Keratinocyte (primary cell): Measurements from ENCODE around the gene FCHSD1. TPM values are rescaled to one million over a fixed set of nuclear protein-coding genes. Genes with fewer than 3 reads are reported as not detected.

Source experiments
- DNase-seq: peaks from one replicate; pipeline ENCODE4 v3.0.0-alpha.2; 2011; ENCODE audit warnings: low read depth, missing footprints, low spot score
- FAIRE-seq: peaks from 2 replicates; lab custom pipeline; 2011; peaks lifted over from hg19 to GRCh38; lab: Jason Lieb, UNC
- H2AFZ ChIP-seq: 2 replicates; pipeline ENCODE4 v1.6.0; 2012; ENCODE audit warnings: low read length, control low read depth, inconsistent platforms; ENCODE audit not compliant: control insufficient read depth
- H3K27ac ChIP-seq: 2 replicates; pipeline ENCODE4 v1.5.1; 2011; ENCODE audit warnings: low read length; ENCODE audit not compliant: control insufficient read depth, insufficient read depth
- H3K27me3 ChIP-seq: 3 replicates; pipeline ENCODE4 v1.6.0; 2011; ENCODE audit warnings: low read length; ENCODE audit not compliant: control insufficient read depth, insufficient read depth; ENCODE audit errors: extremely low read depth
- H3K36me3 ChIP-seq, 2 experiments: 2 replicates in 1 of 2; 3 replicates in 1 of 2; pipeline ENCODE4 v1.5.1; 2011; ENCODE audit warnings: low read length in 2 of 2, mild to moderate bottlenecking in 1 of 2; ENCODE audit not compliant: control insufficient read depth in 2 of 2, insufficient read depth in 2 of 2; ENCODE audit errors: extremely low read depth in 1 of 2
- H3K4me1 ChIP-seq: 3 replicates; pipeline ENCODE4 v1.5.1; 2011; ENCODE audit warnings: low read length; ENCODE audit not compliant: control insufficient read depth, insufficient read depth; ENCODE audit errors: extremely low read depth
- H3K4me2 ChIP-seq: 3 replicates; pipeline ENCODE4 v1.6.0; 2011; ENCODE audit warnings: low read depth, low read length; ENCODE audit not compliant: control insufficient read depth, insufficient read depth; ENCODE audit errors: extremely low read depth
- H3K4me3 ChIP-seq, 3 experiments: fragments of 200-600 bp in 1 of 3; sonication (generic) in 1 of 3; 2 replicates in 2 of 3; 3 replicates in 1 of 3; pipeline ENCODE4 v1.5.1; 2011 to 2016; ENCODE audit warnings: low read length in 3 of 3, mild to moderate bottlenecking in 3 of 3, control low read depth in 2 of 3, inconsistent platforms in 1 of 3, low read depth in 1 of 3, mixed read lengths in 1 of 3, mixed run types in 1 of 3, moderate library complexity in 1 of 3; ENCODE audit not compliant: control insufficient read depth in 2 of 3, insufficient read depth in 2 of 3; ENCODE audit errors: extremely low read depth in 1 of 3
- H3K79me2 ChIP-seq: 2 replicates; pipeline ENCODE4 v1.6.0; 2012; ENCODE audit warnings: low read length; ENCODE audit not compliant: control insufficient read depth, insufficient read depth
- H3K9ac ChIP-seq: 3 replicates; pipeline ENCODE4 v1.6.0; 2011; ENCODE audit warnings: low read length; ENCODE audit not compliant: control insufficient read depth, insufficient read depth; ENCODE audit errors: extremely low read depth
- H3K9me1 ChIP-seq: 3 replicates; pipeline ENCODE4 v1.6.0; 2011; ENCODE audit warnings: low read length; ENCODE audit not compliant: control insufficient read depth, insufficient read depth; ENCODE audit errors: extremely low read depth
- H3K9me3 ChIP-seq: 2 replicates; pipeline ENCODE4 v1.5.1; 2012; ENCODE audit warnings: low read depth, low read length; ENCODE audit not compliant: control insufficient read depth
- H4K20me1 ChIP-seq: 3 replicates; pipeline ENCODE4 v1.6.0; 2011; ENCODE audit warnings: low read length; ENCODE audit not compliant: control insufficient read depth, insufficient read depth; ENCODE audit errors: extremely low read depth
- CTCF ChIP-seq, 3 experiments: IDR thresholded peaks in 1 of 3; conservative IDR thresholded peaks in 1 of 3; optimal IDR thresholded peaks in 1 of 3; 2 replicates in 2 of 3; 3 replicates in 1 of 3; pipeline versions ENCODE3 to v1.5.1; 2011; ENCODE audit warnings: low read length in 3 of 3, mild to moderate bottlenecking in 3 of 3, moderate library complexity in 2 of 3, control low read depth in 1 of 3, inconsistent platforms in 1 of 3; ENCODE audit not compliant: insufficient read depth in 2 of 3; ENCODE audit errors: extremely low read depth in 1 of 3
- EZH2 ChIP-seq: IDR thresholded peaks from one replicate; pipeline ENCODE4 v1.6.1; 2012; ENCODE audit warnings: inconsistent platforms, mild to moderate bottlenecking, low read length, moderate library complexity
- dilution Hi-C: fragments of 300-500 bp; cut with MboI; formaldehyde crosslinking; loops from one replicate; pipeline ENCODE4 v1.7.0; 2020; ENCODE audit warnings: low sequenced_read_pairs; ENCODE audit not compliant: extremely low pct_ligation_motif_present
- polyA plus RNA-seq, 5 experiments: library from polyadenylated mRNA; depleted of rRNA in 3 of 5; stranded (reverse) in 3 of 5; stranded (forward) in 1 of 5; unstranded in 1 of 5; fragments of >200 nt; gene quantifications; 1 replicate in 1 of 5; 2 replicates in 3 of 5; 3 replicates in 1 of 5; pipeline versions ENCODE4 v1.2.1 to v1.2.3, GENCODE V29; 2011 to 2012; ENCODE audit warnings: missing spikeins in 2 of 5, low read depth in 1 of 5, low replicate concordance in 1 of 5

Gene FCHSD1
- polyA plus RNA-seq, 1 donor (not counting 4 experiments of a cell fraction or from before 2014, with no cell fraction given), result 13.5 TPM

GRCh38 chr5:141637123-141637766 is 14.0 kb downstream of the FCHSD1 start:
- Histone ChIP-seq H3K36me3 (peaks cover 4 to 13% of the 10 kb centered on the region in 2 experiments), H3K79me2 (peaks cover 40% of the 10 kb centered on the region), H3K27me3 (no peaks in the 10 kb centered on the region), H3K4me1 (peaks cover 25% of the 10 kb centered on the region), H3K9me1 (peaks cover 2% of the 10 kb centered on the region), H3K9me3 (no peaks in the 10 kb centered on the region), H3K9ac (peak overlapping the region; percentile 93), H2AFZ (peak overlapping the region; percentile 90), H3K4me2 (peak overlapping the region; percentile 100), H4K20me1 (peaks cover 7% of the 10 kb centered on the region), H3K4me3 (peak overlapping the region; percentile 84 to 97 (median 87)), H3K27ac (peak overlapping the region; percentile 87)
- FAIRE-seq (no peak), DNase-seq (no peak)
- dilution Hi-C loops, result no loop called here
- TF ChIP-seq EZH2, result no peak
- TF ChIP-seq CTCF (optimal IDR thresholded peaks at IDR 0.05 in 1 of 3, IDR thresholded peaks at IDR 0.05 in 1 of 3, conservative IDR thresholded peaks at IDR 0.05 in 1 of 3; ENCODE audit: extremely low read depth in 1 of 3, insufficient read depth in 2 of 3, low read length in 3 of 3), result no peak

- peaks cover 2% of the 10 kb centered on the region for H3K9me1 ChIP-seq
- peak within 1 kb of the TSS; percentile 100 for H3K4me2 ChIP-seq
- FAIRE-seq (no peak), DNase-seq (no peak)
- H3K36me3 ChIP-seq, result peaks cover 4 to 13% of the 10 kb centered on the region in 2 experiments
- H3K79me2 ChIP-seq, result peaks cover 42% of the 10 kb centered on the region
- no peak for TF ChIP-seq EZH2
- TF ChIP-seq CTCF (optimal IDR thresholded peaks at IDR 0.05 in 1 of 3, IDR thresholded peaks at IDR 0.05 in 1 of 3, conservative IDR thresholded peaks at IDR 0.05 in 1 of 3; ENCODE audit: extremely low read depth in 1 of 3, insufficient read depth in 2 of 3, low read length in 3 of 3), result no peak
- no peaks in the 10 kb centered on the region for H3K27me3 ChIP-seq
- H3K27ac ChIP-seq, result peak within 1 kb of the TSS; percentile 87
- no peaks in the 10 kb centered on the region for H3K9me3 ChIP-seq
- peaks cover 7% of the 10 kb centered on the region for H4K20me1 ChIP-seq
- peak within 1 kb of the TSS; percentile 84 to 97 (median 87) for H3K4me3 ChIP-seq
- H3K9ac ChIP-seq, result peak within 1 kb of the TSS; percentile 93
- peaks cover 19% of the 10 kb centered on the region for H3K4me1 ChIP-seq
- dilution Hi-C loops, result no loop called here
- H2AFZ ChIP-seq, result peak within 1 kb of the TSS; percentile 98
Measured at GRCh38 chr5:141636413-141637122, 14.7 kb downstream of the FCHSD1 start, which contains the start of the genes HDAC3 and RELL2. Gene HDAC3 (minus strand): TSS chr5:141636849. CDS start chr5:141636790, 59 bp downstream. Gene RELL2 (plus strand): TSS chr5:141636997. CDS start chr5:141638226, 1,229 bp downstream.
